Pancreas (tissue), 10 donors: ENCODE measurements around the gene CELF2. TPM values are rescaled to one million over a fixed set of nuclear protein-coding genes. Genes with fewer than 3 reads are reported as not detected.

ENCODE experiments used
- ATAC-seq, 4 donors: fragments of 200-7000 bp; cut with Tn5 transposase; one replicate each; pipeline versions ENCODE4 v1.8.0 to v1.9.1; 2020; ENCODE audit warnings: mild to moderate bottlenecking in 4 of 4, moderate library complexity in 4 of 4
- DNase-seq, 6 donors: peaks; one replicate each; pipeline ENCODE4 v3.0.0-alpha.2; 2020
- FAIRE-seq: peaks from 2 replicates; lab custom pipeline; 2012; peaks lifted over from hg19 to GRCh38; lab: Jason Lieb, UNC
- H3K27ac ChIP-seq, 4 donors: fragments of 200-600 bp; sonication (generic); 1 replicate in 3 of 4; 2 replicates in 1 of 4; pipeline versions ENCODE4 v1.5.0 to v1.8.0; 2020
- H3K27me3 ChIP-seq, 4 donors: fragments of 200-600 bp; one replicate each; pipeline ENCODE4 v1.8.0; 2021
- H3K36me3 ChIP-seq, 3 donors: fragments of 200-600 bp; sonication (generic) in 1 of 3; one replicate each; pipeline versions ENCODE4 v1.5.0 to v1.8.0; 2020 to 2021
- H3K4me1 ChIP-seq, 3 donors: fragments of 200-600 bp; one replicate each; pipeline ENCODE4 v1.8.0; 2021
- H3K4me3 ChIP-seq, 4 donors: fragments of 200-600 bp; sonication (generic) in 2 of 4; one replicate each; pipeline versions ENCODE4 v1.5.0 to v1.8.0; 2020 to 2021
- H3K9me3 ChIP-seq, 4 donors: fragments of 200-600 bp; one replicate each; pipeline ENCODE4 v1.8.0; 2021
- WGBS, 2 donors: extraction: QIAGEN DNeasy Blood & Tissue Kit; methylation state at CpG; one replicate each; pipeline ENCODE4 v1.1.7; 2013; 5-methylcytosine and 5-hydroxymethylcytosine counted together
- intact Hi-C, 3 donors: fragments of 100-400 bp; cut with DNase I; formaldehyde crosslinking; loops; one replicate each; pipeline versions ENCODE4 v1.11.1 to v1.14.2; 2022
- polyA plus RNA-seq, 2 donors: library from polyadenylated mRNA; stranded (reverse); fragments of 200-250 nt; gene quantifications; one replicate each; pipeline ENCODE4 v1.2.3, GENCODE V29; 2013
- total RNA-seq, 6 donors: library from RNA; stranded (reverse); fragmentation: NEBNext Ultra II Directional in 4 of 6; extraction: Animal tissue kit (Norgen Biotek cat#: 25700) in 4 of 6; gene quantifications; one replicate each; pipeline versions ENCODE4 v1.2.1 to v1.2.4, GENCODE V29; 2021 to 2023
- TF ChIP-seq, protein P1 (sequence below), 4 donors: fragments of 200-600 bp; sonication (generic) in 3 of 4; IDR thresholded peaks; one replicate each; pipeline versions ENCODE4 v1.5.0 to v1.8.0; 2021; ENCODE audit warnings: antibody characterized with exemption in 4 of 4
- donor health status: healthy with polysubstance abuse.
- donor health status: DM: no; HTN: no; CAD: no; lungs with moderate emphysema.
- donor health status: DM: no; HTN: no; CAD: no.
- donor health status: control.
- donor health status: control.
- donor health status: Bipolar disorder and iron deficiency.
- donor health status: DM: yes; HTN: yes; CAD: no.
- donor health status: DM: no; HTN: no; CAD: no.
- donor health status: DM: no; HTN: no; CAD: no.
- donor health status: DM: yes; HTN: yes; CAD: no.

CELF2 gene
- total and polyA plus RNA-seq, 8 donors: 1.2 to 11.7 (median 2.2) TPM

GRCh38 chr10:11018855-11019631 lies 1.4 kb downstream of the CELF2 start:
- H3K27ac ChIP-seq: no peak overlapping the region

DNA sequence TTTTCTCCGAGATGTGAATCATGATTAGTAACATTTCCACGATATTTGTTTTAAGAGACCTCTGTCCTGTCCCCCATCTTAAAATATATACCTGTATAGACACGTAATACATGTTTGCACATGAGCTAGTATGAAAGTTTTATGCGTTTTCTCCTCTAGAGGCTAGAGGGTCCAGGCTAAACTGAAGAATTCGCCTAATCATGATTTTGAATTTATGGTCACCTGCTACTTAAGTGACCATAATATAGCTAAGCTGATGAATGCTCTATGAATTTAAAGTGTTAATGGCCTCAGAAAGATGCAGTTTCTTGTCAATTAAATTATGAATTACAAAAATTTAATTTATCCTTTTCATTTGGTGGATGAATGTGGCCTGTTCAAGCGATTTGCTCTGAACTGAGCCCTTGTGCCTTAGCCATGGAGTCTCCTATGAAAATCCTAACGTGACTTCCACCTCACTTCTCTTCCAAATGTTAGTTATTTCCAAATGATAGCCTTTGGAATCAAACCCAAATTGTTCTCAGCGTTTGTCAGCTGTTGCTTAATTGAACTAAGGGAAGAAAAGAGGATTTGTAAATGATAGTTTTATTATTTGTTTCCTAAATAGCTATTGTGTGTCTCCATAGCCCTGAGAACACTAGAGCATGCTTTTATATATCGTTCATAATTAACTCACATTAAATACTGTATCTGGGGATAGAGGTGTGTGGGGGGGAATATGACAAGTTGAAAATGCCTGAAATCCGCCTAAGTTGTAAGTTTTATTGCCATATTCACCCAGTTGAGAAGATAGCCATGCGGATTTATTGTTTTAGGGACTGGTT lies 2.3 kb downstream of the CELF2 start:
- intact Hi-C loops: no loop called here
- Histone ChIP-seq H3K9me3 (no peaks in the 10 kb centered on the region), H3K4me1 (peaks cover 0 to 4% (median 4%) of the 10 kb centered on the region in 3 donors), H3K36me3 (no peaks in the 10 kb centered on the region), H3K27ac (no peak overlapping the region), H3K4me3 (no peak overlapping the region), H3K27me3 (peaks cover 0 to 36% (median 4%) of the 10 kb centered on the region in 4 donors)
- ATAC-seq (no peak), DNase-seq (no peak), FAIRE-seq (no peak)
- WGBS, 2 donors: 67 to 79% methylated on average over 11 of the region's 11 CpGs
- TF ChIP-seq, protein P1, sequence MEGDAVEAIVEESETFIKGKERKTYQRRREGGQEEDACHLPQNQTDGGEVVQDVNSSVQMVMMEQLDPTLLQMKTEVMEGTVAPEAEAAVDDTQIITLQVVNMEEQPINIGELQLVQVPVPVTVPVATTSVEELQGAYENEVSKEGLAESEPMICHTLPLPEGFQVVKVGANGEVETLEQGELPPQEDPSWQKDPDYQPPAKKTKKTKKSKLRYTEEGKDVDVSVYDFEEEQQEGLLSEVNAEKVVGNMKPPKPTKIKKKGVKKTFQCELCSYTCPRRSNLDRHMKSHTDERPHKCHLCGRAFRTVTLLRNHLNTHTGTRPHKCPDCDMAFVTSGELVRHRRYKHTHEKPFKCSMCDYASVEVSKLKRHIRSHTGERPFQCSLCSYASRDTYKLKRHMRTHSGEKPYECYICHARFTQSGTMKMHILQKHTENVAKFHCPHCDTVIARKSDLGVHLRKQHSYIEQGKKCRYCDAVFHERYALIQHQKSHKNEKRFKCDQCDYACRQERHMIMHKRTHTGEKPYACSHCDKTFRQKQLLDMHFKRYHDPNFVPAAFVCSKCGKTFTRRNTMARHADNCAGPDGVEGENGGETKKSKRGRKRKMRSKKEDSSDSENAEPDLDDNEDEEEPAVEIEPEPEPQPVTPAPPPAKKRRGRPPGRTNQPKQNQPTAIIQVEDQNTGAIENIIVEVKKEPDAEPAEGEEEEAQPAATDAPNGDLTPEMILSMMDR (IDR thresholded peaks at IDR 0.05): no peak

More at GRCh38 chr10:11018855-11019631, 1.4 kb downstream of the CELF2 start:
- 17 to 18% methylated on average over 11 of the region's 11 CpGs for WGBS, 2 donors
- Histone ChIP-seq H3K4me3 (peak overlapping the region in 3 of 4 donors; percentile 41 to 61 (median 56)), H3K27me3 (peaks cover 0 to 37% (median 4%) of the 10 kb centered on the region in 4 donors), H3K36me3 (no peaks in the 10 kb centered on the region), H3K9me3 (no peaks in the 10 kb centered on the region), H3K4me1 (peaks cover 0 to 4% (median 4%) of the 10 kb centered on the region in 3 donors)
- intact Hi-C loops: no loop called here
- no peak for FAIRE-seq
- TF ChIP-seq, protein P1 (IDR thresholded peaks at IDR 0.05): no peak
- DNase-seq: no peak
- ATAC-seq: no peak

- Histone ChIP-seq H3K4me1 (peaks cover 0 to 4% (median 4%) of the 10 kb centered on the region in 3 donors), H3K9me3 (no peaks in the 10 kb centered on the region), H3K36me3 (no peaks in the 10 kb centered on the region), H3K27me3 (peaks cover 0 to 36% (median 4%) of the 10 kb centered on the region in 4 donors), H3K27ac (no peak overlapping the region), H3K4me3 (no peak overlapping the region)
- TF ChIP-seq, protein P1 (IDR thresholded peaks at IDR 0.05): no peak
- DNase-seq (no peak), FAIRE-seq (no peak), ATAC-seq (no peak)
- intact Hi-C loops: no loop called here
- WGBS, 2 donors: 60 to 62% methylated on average over 6 of the region's 6 CpGs
These were observed 2.9 kb downstream of the CELF2 start for GRCh38 chr10:11020548-11020942.

GRCh38 chr10:11022213-11022612 lies 4.5 kb downstream of the CELF2 start:
- intact Hi-C loops: no loop called here
- no peak for ATAC-seq
- FAIRE-seq: no peak
- Histone ChIP-seq H3K27ac (no peak overlapping the region), H3K27me3 (peaks cover 0 to 36% (median 4%) of the 10 kb centered on the region in 4 donors), H3K36me3 (no peaks in the 10 kb centered on the region), H3K4me3 (no peak overlapping the region), H3K9me3 (no peaks in the 10 kb centered on the region), H3K4me1 (peaks cover 0 to 4% (median 4%) of the 10 kb centered on the region in 3 donors)
- no peak for DNase-seq
- TF ChIP-seq, protein P1 (IDR thresholded peaks at IDR 0.05): no peak
- whole genome bisulfite sequencing, 2 donors: 34 to 40% methylated on average over 2 of the region's 2 CpGs
